OCI-LY7 (cell line): ENCODE measurements around the gene HSD17B1.
"Not testable (repeated sequence)": the region's sequence is repeated elsewhere in the genome, so short reads cannot be mapped to it uniquely, and the experiment has no call there.

Experiments
- CTCF ChIP-seq: fragments of 200-600 bp; sonication (generic); conservative IDR thresholded peaks from 2 replicates; pipeline ENCODE4 v1.5.1; 2014; ENCODE audit warnings: mild to moderate bottlenecking, antibody characterized with exemption, low read length, moderate library complexity, mixed read lengths
- EZH2phosphoT487 ChIP-seq: fragments of 200-600 bp; sonication (generic); IDR thresholded peaks from 2 replicates; pipeline ENCODE4 v1.6.1; 2018; ENCODE audit warnings: low read depth, borderline replicate concordance, mild to moderate bottlenecking, mixed run types, antibody characterized with exemption, low read length, moderate library complexity, mixed read lengths

- TF ChIP-seq EZH2phosphoT487, CTCF: not testable (repeated sequence)
Observed at GRCh38 chr17:42552736-42553135, at the start of gene HSD17B1.
